ENCODE measurements around the gene ACTN4.

Gene ACTN4

DNA sequence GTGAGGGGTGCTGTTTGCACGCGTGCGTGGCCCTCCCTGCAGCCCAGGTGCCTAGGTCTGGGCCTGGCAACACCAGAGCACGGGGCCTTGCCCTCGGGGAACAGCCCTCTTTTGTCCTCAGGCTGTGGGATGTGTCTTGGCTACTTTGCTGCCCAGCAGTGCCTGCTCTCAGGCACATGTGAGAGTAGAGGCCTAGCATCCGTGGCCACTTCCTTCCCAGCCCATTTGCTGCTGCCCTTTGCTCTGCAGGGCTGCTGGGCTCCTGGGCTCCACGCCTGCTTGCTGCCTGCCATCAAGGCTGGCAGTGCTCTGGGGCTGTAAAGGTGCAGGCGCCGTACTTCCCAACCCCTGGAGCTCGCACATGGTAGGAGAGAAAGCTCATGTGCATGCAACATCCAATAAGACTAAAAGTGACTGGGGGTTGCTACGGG, 50.2 kb downstream of the ACTN4 start:
- DNase-seq, result no peak

DNA sequence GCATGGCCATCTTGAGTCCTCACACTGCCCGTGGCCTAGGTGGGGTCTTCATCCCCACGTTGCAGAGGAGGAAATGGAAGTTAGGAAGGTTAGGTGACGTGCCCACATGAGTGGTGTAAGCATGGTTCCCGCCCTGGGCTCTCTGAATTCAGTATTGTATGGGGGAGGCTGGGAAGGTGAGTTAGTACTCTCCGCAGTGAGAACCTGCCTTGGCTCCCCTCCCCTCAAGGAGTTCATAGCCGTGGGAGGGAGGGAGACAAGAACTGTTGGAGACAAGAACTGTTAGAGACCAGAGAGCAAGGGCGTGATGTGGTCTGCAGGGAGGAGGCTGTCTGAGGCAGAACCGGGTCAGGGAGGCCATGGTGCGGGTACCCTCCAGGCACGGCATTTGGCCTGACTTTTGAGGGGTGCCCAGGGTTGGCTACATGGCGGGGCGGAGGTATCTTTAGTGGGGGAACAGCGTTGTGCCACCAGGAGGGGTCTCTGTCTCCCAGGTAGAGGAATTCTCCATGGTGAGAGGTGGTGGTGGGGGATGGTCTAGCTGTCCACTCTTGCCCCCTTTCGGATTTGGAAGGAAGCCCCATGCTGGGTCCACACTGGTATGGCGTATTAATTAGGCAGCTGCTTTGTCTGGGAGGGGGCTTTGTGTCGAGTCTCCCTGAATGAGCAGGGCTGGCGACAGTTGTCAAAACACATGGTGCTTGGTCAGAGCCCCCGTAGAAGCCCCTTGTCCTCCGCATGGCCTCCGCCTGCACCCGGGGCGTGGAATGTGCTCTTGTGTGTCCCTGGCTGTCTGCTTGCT, 51.0 kb downstream of the ACTN4 start:
- DNase-seq, result no peak

DNA sequence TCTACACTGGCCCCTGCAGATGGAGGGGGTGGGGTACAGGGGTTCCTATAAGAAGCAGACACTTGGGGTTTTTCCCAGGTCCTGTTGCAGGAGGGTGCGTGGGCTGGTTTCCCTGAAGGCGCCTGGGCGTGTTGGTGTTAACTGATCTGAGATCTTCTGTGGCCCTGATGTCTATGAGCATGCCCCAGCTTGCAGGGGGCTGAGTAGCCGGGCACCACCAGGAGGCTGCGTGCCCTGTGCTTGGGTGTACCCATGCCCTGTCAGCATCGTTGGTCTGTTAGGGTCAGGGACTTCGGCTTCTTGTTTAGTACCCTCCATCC, 51.5 kb downstream of the ACTN4 start:
- peak in 1 of 2 experiments; percentile 30 for DNase-seq

DNA sequence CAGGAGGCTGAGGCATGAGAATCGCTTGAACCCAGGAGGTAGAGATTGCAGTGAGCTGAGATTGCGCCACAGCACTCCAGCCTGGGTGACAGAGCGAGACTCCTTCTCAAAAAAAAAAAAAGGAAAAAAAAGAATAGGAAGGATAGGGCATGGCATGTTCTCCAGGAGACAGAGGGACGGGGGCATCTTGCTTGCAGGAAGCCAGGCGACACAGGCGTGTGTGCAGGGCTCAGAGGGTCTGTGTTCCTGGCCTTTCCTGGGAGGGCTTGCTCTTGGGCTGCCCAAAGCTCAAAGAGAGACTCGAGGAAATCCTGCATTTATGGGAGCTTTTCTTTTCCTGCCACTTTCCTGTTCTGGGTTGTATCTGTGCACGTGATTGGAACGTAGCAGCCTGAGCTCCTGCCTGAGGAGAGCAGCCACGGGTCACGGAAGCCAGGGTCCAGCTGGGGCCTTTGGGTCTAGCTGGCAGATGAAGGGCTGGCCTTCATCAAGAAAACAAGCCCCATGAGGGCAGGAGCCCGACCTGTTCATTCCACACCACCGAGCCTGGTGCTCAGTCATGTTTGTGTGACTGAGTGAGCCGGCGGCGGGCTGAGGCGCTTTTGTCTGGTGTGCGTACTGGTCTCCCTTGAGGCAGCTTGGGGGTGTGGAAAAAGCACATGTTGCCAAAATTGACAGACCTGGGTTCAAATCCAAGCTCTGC, 52.3 kb downstream of the ACTN4 start:
- DNase-seq, result no peak

DNA sequence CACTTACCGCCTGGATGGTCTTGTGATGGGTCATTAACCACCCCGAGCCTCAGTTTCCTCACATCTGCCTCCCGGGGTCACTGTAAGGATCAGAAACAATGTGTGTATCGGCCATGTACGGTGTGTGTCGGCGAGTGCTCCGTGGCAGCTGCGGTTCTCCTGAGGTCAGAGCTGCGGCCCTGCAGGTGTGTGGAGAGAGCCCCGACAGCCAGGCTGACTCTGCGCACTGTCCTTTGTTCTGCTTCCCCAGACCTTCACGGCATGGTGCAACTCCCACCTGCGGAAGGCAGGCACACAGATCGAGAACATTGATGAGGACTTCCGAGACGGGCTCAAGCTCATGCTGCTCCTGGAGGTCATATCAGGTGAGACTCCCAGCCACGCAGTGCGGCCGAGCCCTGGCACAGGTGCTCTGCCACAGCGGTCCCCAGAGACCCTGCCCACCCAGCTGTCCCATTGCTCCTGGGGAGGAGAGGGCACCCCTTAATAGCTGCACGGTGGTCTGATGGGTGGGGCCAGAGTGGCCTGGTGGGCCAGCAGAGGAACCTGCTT, 53.0 kb downstream of the ACTN4 start:
- DNase-seq, result no peak

DNA sequence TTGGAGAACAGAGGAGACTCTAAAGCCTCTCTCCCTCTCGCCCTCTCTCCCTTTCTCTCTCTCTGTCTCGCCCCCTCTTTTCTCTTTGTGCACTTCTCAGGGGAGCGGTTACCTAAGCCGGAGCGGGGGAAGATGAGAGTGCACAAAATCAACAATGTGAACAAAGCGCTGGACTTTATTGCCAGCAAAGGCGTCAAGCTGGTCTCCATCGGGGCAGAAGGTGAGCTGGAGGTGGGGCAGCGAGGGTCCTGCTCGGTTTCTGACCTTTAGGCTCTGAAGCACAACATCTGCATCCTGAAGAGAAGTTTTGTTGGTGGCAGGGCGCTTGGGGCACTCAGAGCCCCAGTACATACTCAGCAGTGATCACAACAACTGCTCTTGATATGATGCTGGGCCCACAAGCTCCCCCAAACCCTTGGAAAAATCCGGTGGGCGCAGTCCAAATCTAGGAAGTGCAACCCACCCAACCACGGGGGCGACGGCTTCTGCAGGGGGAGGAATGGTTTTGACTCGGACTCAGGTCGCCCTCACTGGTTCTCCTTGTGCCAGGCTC, 53.5 kb downstream of the ACTN4 start:
- DNase-seq, result no peak

DNA sequence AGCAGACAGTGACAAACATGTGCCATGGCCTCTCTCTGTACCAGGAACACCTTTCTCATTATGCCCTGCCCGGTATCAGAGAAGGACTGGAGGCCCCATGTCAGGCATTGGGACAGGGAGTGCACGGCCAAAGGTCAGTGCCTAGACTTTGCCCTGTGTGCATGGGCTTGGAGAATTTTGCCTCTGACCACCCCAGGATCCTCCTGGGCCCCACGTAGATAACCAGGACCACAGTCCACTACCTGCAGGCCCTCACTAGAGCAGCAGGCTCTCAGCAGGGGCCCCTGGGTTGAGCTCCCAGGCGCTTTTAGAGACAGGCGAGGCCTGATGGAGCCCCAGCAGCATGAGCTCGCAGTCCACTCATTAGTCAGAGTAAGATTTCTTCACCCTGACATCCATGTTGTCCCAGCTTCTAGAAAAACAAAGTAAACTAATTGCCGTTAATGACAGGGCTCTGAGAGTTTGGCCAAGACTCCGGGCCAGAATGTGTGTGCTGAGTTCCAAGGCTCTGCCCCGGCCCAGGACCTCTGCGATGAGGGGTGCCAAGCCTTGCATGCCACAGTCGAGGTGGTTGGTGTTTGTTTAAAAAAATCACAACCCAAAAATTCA, 54.1 kb downstream of the ACTN4 start:
- DNase-seq, result no peak

DNA sequence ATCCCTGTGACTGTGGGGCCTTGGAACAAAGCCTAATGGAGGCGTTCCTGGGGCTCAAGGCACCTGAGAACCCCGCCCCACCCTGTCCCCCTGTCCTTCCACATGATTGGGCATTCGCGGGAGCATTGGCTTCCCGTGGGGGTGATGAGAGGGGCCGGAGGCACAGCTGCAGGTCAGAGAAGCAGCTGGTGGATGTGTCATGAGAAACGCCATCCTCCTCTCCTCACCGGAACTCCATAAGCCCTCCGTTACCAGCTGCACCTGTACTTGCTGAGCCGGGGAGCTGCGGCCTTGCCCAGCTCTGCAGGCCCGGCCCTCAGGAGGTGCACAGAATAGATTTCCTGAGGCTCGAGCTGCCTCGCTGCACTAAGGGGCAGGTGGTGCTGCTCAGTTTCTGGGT, 54.8 kb downstream of the ACTN4 start:
- no peak for DNase-seq

DNA sequence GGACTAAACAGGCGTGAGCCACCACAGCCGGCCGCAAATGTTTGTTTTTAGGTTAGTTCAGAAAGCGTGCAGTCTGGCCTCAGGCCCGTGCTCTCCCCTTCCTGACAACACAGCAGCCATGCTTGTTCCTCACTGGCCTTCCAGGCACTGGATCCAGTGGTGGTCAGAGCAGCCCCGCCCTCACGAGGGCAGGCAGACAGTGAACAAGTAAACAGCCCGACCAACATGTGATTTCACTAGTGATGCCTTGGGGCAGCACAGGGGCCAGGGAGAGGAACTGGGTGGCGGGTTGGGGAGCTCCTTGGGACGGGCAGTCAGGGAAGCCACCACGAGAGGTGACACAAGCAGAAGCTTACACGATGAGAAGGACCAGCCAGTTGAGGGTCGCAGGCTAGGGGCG, 56.1 kb downstream of the ACTN4 start:
- DNase-seq, result no peak

DNA sequence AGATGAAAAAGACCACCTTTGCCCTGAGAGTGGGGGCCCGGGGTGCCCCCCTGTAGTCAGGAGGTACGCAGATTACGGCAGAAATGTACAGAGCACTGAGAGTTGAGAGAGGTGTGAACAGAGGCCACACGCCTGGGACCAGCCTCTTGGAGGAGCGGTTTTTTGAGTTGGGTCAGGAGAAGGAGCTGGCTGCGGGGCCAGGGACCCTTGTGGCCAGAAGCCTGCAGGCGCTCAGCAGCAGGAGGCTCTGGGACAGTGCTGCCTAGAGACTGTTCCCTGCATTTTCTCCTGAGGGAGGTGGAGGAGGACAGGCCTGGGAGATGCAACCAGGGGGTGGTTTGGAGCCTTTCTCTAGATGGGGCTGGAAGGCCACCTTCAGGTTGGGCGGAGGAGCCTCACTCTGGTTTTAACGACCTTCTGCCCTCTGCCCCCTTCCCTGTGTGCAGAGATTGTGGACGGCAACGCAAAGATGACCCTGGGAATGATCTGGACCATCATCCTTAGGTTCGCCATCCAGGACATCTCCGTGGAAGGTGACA, 57.1 kb downstream of the ACTN4 start:
- no peak for DNase-seq

DNA sequence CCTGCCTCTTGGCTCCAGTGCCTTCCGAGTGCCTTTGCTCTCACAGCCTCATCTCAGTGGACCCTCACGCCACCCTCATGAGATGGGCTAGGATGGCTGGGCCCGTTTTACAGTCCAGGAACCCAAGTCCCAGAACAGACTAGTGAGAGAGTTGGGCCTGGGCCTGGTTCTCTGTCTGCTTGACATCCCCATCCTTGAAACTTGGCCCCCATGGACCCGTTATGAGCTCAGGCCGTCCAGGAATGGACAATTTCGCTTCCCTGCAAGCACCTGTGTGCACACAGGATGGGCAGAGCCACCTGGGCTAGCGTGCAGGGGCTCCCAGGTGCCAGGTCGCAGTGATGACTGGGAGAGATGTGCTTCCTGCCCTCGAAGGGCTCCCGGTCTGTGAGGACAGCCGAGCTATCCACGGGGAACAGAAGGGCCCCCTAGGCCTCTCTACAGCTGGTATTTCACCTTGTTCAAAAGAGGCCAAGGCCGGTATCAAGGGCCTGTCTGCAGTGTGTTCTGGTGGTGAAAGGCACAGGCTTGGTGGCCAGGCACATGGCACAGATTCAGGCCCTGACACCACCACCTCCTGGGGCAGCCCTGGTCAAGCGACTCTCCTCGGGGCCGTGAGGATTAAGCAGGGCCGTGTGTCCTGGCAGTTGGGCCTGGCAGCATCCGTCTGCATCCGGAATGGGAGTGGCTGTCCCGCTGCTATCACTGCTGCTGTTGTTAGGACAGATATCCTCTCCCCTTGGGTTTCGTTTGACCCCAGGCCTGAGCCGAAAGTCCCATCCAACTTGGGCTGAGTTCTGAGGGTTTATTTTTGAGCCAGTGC, 58.0 kb downstream of the ACTN4 start:
- no peak for DNase-seq

DNA sequence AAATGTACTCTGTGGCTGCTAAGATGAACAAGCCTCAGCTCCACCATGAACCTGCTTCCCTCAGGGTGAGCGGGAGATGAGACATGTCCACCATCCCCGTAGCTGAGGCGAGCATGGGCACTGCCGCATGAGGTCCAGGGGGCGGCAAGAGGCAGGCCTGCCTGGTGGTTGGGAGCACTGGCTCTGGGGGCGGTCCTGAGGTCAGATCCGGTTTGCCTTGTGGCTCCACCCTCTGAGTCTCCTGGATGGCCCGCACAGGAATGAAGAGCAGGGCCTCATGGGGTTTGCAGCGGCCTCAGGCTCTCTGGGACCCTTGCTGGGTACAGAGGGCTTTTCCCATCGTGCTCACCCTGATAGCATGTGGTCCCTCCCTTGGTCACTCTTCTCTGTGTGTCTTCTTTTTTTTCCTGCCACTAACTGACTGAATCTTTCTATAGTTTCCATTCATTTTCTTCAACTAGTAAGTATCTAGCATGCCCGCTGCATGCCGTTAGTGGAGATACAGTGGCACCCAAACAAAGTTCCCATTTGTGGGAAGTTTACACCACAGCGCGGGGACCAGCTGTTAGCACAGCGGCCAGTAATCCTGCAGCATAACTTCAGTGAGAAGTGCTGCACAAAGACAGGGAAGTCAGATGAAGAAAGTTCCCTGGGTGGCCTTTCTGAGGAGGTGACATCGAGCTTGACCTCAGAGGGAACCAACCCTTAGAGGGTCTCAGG, 59.5 kb downstream of the ACTN4 start:
- no peak for DNase-seq

DNA sequence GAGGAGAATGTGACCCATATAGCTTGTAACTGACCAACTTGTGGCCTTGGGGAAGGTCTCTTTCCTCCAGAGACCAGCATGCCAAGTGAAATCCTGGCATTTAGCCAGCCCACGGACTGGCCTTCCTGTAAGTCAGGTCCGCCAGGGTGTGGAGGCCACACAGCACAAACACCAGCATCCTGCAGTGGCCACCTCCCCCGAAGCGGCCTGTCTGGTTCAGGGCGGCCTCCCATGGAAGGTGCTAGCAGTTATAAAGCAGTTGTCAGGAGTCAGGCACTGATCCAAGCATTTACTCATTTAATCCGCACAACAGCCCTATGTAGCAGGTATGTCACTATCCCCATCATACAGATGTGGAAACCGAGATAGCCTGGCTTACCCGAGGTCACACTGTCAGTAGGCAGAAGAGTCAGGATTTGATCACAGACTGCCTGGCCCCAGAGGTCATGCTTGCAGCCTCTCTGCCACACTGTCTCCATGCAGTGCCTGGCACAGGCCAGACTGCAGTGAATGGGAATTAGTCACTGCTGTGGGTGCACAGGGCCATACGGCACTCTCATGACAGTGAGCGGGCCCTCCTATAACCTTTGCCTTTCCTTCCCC, 60.2 kb downstream of the ACTN4 start:
- DNase-seq, result no peak

DNA sequence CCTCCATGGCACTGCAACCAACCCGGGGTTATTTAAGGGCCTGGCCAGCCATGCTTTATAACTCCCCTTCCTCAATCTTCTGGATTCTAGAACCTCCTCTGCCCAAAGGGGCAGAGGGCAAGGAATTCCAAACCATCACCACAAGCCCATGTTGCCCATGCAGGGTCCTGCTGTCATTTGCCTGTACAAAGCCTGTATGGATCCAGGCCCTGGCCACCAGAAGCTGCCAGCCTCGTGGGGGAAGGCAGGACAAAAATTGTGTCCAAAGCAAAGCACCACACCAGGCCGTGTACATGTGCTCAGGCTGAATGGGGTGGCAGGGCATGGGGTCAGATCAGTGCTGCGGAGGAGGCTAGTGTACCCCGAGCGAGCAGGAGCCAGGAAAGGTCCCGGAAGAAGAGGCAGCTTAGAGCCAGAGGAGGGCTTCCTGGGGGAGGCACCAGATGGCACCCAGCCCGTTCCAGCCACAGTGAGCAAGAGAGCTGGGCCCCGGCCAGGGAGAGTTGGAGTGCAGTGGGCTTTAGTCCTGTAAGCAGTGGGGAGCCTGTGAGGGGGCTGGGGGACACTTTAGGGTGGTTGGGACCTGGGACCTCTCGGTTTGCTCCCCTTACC, 61.1 kb downstream of the ACTN4 start:
- DNase-seq, result no peak

DNA sequence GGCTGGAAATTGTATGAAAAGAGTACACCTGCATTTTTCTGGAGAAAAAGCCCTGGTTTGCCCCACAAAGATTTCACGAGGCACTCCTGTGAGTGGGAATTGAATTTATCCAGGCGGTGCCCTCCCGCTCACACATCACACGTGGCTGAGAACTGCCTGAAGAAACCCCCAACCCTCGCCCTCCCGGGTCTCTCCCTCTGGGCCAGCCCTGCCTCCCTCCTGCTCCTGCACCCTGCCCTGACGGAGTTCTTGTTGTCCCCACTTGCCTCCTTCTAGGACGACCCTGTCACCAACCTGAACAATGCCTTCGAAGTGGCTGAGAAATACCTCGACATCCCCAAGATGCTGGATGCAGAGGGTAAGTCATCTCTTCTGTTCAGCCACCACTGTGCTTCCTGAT, 61.7 kb downstream of the ACTN4 start:
- no peak for DNase-seq

DNA sequence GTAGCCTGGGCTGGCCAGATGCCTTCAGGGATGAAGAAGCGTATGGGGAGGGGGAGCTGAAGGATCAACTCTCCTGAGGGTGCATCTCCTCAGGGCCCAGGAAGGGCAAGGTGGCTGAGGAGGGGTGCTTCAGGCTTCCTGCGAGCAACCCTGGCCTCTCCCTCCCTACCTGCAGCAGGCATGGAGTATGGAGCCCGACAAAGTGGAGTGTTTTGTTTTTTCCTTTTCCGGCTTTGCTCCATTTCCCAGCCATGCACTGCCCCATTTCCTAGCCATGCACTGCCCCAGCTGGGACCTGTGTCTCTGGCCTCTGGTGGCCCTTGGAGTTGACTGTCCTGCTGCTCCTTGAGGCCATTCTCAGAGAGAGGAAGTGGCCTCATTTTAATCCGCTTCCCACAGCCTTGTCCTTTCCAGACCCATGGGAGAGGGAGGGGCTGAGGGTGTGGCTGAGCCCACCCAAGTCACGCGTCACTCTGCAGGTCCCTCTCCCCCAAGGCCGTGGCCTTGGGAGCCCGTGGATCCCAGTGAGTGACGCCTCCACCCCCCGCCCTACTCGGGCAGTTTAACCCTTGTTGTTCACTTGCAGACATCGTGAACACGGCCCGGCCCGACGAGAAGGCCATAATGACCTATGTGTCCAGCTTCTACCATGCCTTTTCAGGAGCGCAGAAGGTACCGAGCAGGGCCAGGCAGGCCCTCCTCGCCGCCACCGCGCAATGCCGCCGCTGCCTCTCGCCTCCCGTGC, 62.4 kb downstream of the ACTN4 start:
- no peak for DNase-seq

DNA sequence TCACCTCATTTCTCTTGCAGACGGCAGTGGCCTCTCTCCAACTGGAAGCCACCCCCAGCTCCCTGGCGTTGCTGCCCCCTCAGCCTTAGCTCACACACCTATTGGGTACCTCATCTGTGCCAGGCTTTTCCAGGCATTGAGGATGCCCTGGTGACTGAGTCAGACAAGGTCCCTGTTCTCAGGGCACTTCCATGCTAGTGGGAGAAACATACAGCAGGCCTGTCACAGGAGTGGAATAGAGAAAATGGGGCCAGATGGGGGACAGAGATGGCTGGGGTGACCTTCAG, 62.9 kb downstream of the ACTN4 start:
- DNase-seq, result no peak

DNA sequence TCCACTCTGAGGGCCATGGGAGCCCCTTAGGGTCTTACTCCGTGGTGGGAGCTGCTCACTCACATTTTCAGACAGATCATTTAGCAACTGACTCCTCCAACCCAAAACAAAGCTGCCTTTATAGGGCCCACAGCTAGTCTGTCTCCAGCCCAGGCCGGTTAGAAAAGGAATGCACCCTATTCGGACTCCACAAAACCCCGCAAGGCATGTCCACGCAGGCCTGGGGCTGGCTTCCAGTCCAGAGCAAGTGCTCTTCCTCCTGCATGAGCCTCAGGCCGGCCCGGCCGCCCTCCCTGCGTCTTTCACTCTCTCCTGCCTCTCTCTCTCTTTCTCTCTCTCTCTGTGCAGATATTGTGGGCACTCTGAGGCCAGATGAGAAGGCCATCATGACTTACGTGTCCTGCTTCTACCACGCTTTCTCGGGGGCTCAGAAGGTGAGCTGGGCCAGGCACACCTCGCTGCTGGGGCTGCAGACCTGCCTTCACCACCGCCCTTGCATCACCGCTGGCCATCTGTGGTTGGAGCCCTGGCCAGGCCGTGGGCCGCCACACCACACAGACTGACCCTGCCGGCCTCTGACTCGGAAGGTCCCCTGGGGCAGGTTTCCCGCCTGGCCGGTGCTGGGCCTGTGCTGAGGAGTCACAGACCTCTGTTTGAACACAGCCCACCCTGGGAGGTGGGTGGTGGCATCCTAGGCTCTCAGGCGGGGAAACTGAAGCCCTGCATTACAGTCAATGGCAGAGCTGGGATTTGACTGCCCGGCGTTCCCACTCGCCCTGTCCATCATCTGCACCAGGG, 63.7 kb downstream of the ACTN4 start:
- DNase-seq, result no peak

DNA sequence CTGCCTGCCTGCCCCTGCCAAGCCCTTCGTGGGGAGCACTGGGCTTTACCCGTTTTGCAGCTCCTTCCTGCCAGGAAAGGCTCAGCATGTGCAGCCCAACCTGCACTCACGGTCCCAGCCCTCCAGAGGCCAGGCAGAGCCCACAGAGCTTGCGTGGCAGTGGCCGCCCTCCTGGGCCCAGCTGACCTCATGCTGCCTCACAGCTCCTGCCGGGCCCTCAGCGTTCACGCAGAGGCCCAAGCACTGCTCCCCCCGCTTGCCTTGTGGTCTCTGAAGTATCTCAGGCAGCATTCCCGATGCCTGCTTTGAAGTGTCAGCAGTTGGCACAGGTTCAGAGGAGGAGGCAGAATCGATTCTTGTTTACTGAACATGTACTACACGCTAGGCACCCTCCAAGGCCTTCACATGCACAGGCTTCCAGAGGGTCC, 64.3 kb downstream of the ACTN4 start:
- DNase-seq, result no peak
